ENCODE data around the gene TTLL13. TPM values are rescaled to one million over a fixed set of nuclear protein-coding genes. Genes with fewer than 3 reads are reported as not detected.

TTLL13 gene
- total RNA-seq, 1 donor from 2014 or later, result not detected

DNA sequence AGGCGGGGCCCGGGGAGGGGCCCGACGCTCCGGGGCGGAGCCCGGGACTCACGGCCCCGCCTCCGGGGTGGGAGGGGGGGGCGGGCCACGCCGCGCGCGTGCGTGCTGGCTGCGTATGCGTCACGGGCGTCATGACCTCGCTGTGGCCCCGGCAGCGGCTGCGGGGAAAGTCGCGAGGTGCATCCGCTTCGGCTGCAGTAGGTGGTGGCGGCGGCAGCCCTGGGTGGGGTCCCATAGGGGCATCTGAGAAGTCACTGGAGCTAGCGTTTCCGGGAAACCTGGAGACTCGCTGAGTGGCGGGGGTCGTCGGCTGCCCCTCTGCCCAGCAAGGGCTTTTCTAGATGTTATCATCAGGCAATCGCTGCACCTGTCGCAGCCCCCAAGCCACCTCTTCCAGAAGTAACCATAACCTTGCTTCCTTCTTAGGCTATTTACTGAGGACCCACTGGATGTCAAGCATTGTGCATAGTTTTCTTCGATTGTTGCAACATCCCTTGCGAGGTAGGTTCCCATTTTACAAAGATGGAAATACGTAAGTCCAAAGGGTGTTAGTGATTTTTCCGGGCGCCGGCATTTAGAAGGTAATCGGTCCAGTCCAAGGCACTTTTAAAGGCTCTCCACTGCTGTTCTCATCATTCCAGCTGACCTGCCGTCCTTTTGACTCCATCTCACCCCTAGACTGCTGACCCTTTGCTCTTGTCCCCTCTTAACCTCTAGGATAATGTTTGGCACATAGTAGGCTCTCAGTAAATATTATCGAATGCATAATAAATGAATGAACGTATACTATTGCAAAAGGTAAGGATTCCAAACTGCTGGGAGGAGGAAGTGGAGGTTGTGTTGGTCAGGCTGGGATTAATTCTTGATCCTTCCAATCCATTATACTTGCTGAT is 15.0 kb upstream of the TTLL13 start, which contains the start of gene GDPGP1:
Gene GDPGP1 (plus strand): TSS at position 114 of the 893 bp plus-strand sequence. CDS start 6,700 bp downstream, outside the sequence.
- H4K20me1 ChIP-seq (ENCODE audit: insufficient read depth, low read length), result peaks cover 21% of the 10 kb centered on the region
- DNase-seq (ENCODE audit: low read depth) (peak; percentile 12), FAIRE-seq (no peak)
- TF ChIP-seq, protein P1, sequence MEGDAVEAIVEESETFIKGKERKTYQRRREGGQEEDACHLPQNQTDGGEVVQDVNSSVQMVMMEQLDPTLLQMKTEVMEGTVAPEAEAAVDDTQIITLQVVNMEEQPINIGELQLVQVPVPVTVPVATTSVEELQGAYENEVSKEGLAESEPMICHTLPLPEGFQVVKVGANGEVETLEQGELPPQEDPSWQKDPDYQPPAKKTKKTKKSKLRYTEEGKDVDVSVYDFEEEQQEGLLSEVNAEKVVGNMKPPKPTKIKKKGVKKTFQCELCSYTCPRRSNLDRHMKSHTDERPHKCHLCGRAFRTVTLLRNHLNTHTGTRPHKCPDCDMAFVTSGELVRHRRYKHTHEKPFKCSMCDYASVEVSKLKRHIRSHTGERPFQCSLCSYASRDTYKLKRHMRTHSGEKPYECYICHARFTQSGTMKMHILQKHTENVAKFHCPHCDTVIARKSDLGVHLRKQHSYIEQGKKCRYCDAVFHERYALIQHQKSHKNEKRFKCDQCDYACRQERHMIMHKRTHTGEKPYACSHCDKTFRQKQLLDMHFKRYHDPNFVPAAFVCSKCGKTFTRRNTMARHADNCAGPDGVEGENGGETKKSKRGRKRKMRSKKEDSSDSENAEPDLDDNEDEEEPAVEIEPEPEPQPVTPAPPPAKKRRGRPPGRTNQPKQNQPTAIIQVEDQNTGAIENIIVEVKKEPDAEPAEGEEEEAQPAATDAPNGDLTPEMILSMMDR (IDR thresholded peaks at IDR 0.05; ENCODE audit: insufficient read depth, low read depth, low read length), result no peak
- TF ChIP-seq EZH2 (IDR thresholded peaks at IDR 0.05; ENCODE audit: insufficient read depth, low read length), result no peak
- H3K27me3 ChIP-seq (ENCODE audit: insufficient read depth, low read length), result no peaks in the 10 kb centered on the region
- H3K9me3 Mint-ChIP-seq (ENCODE audit: unreplicated experiment), result no peaks in the 10 kb centered on the region
- H3K4me1 ChIP-seq (ENCODE audit: insufficient read depth, low read length), result peaks cover 9% of the 10 kb centered on the region
- H3K4me2 ChIP-seq (ENCODE audit: low read length), result peak within 1 kb of the TSS; percentile 95
- H3K4me1 Mint-ChIP-seq (ENCODE audit: low read depth, unreplicated experiment), result peaks cover 9% of the 10 kb centered on the region
- H3K27ac Mint-ChIP-seq (ENCODE audit: unreplicated experiment), result peak within 1 kb of the TSS; percentile 81
- H3K4me3 Mint-ChIP-seq (ENCODE audit: unreplicated experiment), result peak within 1 kb of the TSS; percentile 89
- H3K27ac ChIP-seq (ENCODE audit: low read depth, low read length), result peak within 1 kb of the TSS; percentile 80
- H3K79me2 ChIP-seq (ENCODE audit: insufficient read depth, low read length), result peaks cover 20% of the 10 kb centered on the region
- peak within 1 kb of the TSS; percentile 91 for H3K9ac ChIP-seq (ENCODE audit: low read length)
- H3K36me3 Mint-ChIP-seq (ENCODE audit: low read depth, unreplicated experiment), result peaks cover 5% of the 10 kb centered on the region
- peak within 1 kb of the TSS; percentile 90 for H2AFZ ChIP-seq (ENCODE audit: low read depth, low read length)
- H3K27me3 Mint-ChIP-seq (ENCODE audit: low read depth, unreplicated experiment), result no peaks in the 10 kb centered on the region
- H3K9me3 ChIP-seq (ENCODE audit: insufficient read depth, low read depth, low read length), result no peaks in the 10 kb centered on the region
- H3K36me3 ChIP-seq (ENCODE audit: insufficient read depth, low read length), result no peaks in the 10 kb centered on the region
- peak within 1 kb of the TSS; percentile 85 for H3K4me3 ChIP-seq (ENCODE audit: insufficient read depth, low read depth, low read length)

DNA sequence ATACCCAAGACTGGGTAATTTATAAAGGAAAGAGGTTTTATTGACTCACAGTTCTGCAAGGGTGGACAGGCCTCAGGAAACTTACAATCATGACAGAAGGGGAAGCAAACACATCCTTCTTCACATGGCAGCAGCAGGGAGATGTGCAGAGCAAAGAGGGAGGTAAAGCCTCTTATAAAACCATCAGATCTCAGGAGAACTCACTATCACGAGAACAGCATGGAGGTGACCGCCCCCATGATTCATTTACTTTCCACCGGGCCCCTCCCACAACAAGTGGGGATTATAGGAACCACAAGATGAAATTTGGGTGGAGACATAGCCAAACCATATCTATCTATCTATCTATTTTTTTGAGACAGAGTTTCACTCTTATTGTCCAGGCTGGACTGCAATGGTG is 10.0 kb upstream of the TTLL13 start:
- FAIRE-seq (no peak), DNase-seq (ENCODE audit: low read depth) (no peak)
- Histone ChIP-seq H3K27ac (ENCODE audit: low read depth, low read length) (no peak overlapping the region), H4K20me1 (ENCODE audit: insufficient read depth, low read length) (no peaks in the 10 kb centered on the region), H3K9ac (ENCODE audit: low read length) (no peak overlapping the region), H2AFZ (ENCODE audit: low read depth, low read length) (no peak overlapping the region), H3K79me2 (ENCODE audit: insufficient read depth, low read length) (no peaks in the 10 kb centered on the region), H3K4me3 (ENCODE audit: insufficient read depth, low read depth, low read length) (no peak overlapping the region), H3K4me1 (ENCODE audit: insufficient read depth, low read length) (peaks cover 3% of the 10 kb centered on the region), H3K4me2 (ENCODE audit: low read length) (no peak overlapping the region), H3K27me3 (ENCODE audit: insufficient read depth, low read length) (no peaks in the 10 kb centered on the region), H3K9me3 (ENCODE audit: insufficient read depth, low read depth, low read length) (no peaks in the 10 kb centered on the region), H3K36me3 (ENCODE audit: insufficient read depth, low read length) (no peaks in the 10 kb centered on the region)
- Mint-ChIP-seq H3K36me3 (ENCODE audit: low read depth, unreplicated experiment) (no peaks in the 10 kb centered on the region), H3K27ac (ENCODE audit: unreplicated experiment) (no peak overlapping the region), H3K4me3 (ENCODE audit: unreplicated experiment) (no peak overlapping the region), H3K4me1 (ENCODE audit: low read depth, unreplicated experiment) (peaks cover 4% of the 10 kb centered on the region), H3K9me3 (ENCODE audit: unreplicated experiment) (no peaks in the 10 kb centered on the region), H3K27me3 (ENCODE audit: low read depth, unreplicated experiment) (no peaks in the 10 kb centered on the region)
- TF ChIP-seq, protein P1 (IDR thresholded peaks at IDR 0.05; ENCODE audit: insufficient read depth, low read depth, low read length), result no peak
- no peak for TF ChIP-seq EZH2 (IDR thresholded peaks at IDR 0.05; ENCODE audit: insufficient read depth, low read length)

DNA sequence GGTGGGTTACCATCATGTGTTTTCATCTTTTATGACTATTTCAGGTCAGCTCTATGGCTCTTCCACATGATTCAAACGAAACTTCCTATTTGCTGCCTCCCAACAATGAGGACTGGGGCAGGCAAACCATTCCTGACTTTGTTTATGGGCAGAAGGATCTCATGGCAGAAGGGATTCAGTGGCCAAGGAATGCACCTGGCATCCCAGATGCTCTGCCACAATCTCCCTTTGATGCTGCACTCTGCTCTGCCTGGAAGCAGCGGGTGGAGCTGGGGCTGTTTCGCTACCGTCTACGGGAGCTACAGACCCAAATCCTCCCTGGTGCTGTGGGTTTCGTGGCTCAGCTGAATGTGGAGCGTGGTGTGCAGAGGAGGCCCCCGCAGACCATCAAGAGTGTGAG is 8.5 kb upstream of the TTLL13 start:
- Mint-ChIP-seq H3K36me3 (ENCODE audit: low read depth, unreplicated experiment) (no peaks in the 10 kb centered on the region), H3K9me3 (ENCODE audit: unreplicated experiment) (no peaks in the 10 kb centered on the region), H3K27me3 (ENCODE audit: low read depth, unreplicated experiment) (no peaks in the 10 kb centered on the region), H3K4me3 (ENCODE audit: unreplicated experiment) (no peak overlapping the region), H3K27ac (ENCODE audit: unreplicated experiment) (no peak overlapping the region), H3K4me1 (ENCODE audit: low read depth, unreplicated experiment) (no peaks in the 10 kb centered on the region)
- Histone ChIP-seq H3K79me2 (ENCODE audit: insufficient read depth, low read length) (no peaks in the 10 kb centered on the region), H3K9ac (ENCODE audit: low read length) (no peak overlapping the region), H4K20me1 (ENCODE audit: insufficient read depth, low read length) (no peaks in the 10 kb centered on the region), H3K36me3 (ENCODE audit: insufficient read depth, low read length) (no peaks in the 10 kb centered on the region), H3K9me3 (ENCODE audit: insufficient read depth, low read depth, low read length) (no peaks in the 10 kb centered on the region), H3K4me2 (ENCODE audit: low read length) (no peak overlapping the region), H3K27me3 (ENCODE audit: insufficient read depth, low read length) (no peaks in the 10 kb centered on the region), H2AFZ (ENCODE audit: low read depth, low read length) (no peak overlapping the region), H3K4me1 (ENCODE audit: insufficient read depth, low read length) (no peaks in the 10 kb centered on the region), H3K27ac (ENCODE audit: low read depth, low read length) (no peak overlapping the region), H3K4me3 (ENCODE audit: insufficient read depth, low read depth, low read length) (no peak overlapping the region)
- no peak for FAIRE-seq
- no peak for TF ChIP-seq EZH2 (IDR thresholded peaks at IDR 0.05; ENCODE audit: insufficient read depth, low read length)
- TF ChIP-seq, protein P1 (IDR thresholded peaks at IDR 0.05; ENCODE audit: insufficient read depth, low read depth, low read length), result no peak
- DNase-seq (ENCODE audit: low read depth), result no peak

Data from astrocyte (in vitro differentiated cells and primary cell).